ENCODE measurements around the gene LRP10.
A peak's percentile ranks its signal among the peaks of the same experiment; 100 is the strongest.

LRP10 gene

GRCh38 chr14:22901799-22902198 is 30.3 kb downstream of the LRP10 start:
- Mint-ChIP-seq H3K27ac (peak overlapping the region; percentile 93), H3K27me3 (ENCODE audit: low read depth, poor library complexity) (peaks cover 4% of the 10 kb centered on the region), H3K4me1 (no peaks in the 10 kb centered on the region), H3K9me3 (no peaks in the 10 kb centered on the region), H3K36me3 (ENCODE audit: low read depth) (peaks cover 69% of the 10 kb centered on the region), H3K4me3 (no peak overlapping the region)
- DNase-seq = no peak
- no peak for TF ChIP-seq CTCF (IDR thresholded peaks at IDR 0.05)

- DNase-seq = no peak
- Mint-ChIP-seq H3K27me3 (ENCODE audit: low read depth, poor library complexity) (peaks cover 4% of the 10 kb centered on the region), H3K4me3 (no peak overlapping the region), H3K9me3 (no peaks in the 10 kb centered on the region), H3K4me1 (no peaks in the 10 kb centered on the region), H3K27ac (no peak overlapping the region), H3K36me3 (ENCODE audit: low read depth) (peaks cover 71% of the 10 kb centered on the region)
- TF ChIP-seq CTCF (IDR thresholded peaks at IDR 0.05) = no peak
These were observed 32.2 kb downstream of the LRP10 start for GRCh38 chr14:22903742-22904087.

GRCh38 chr14:22905627-22906026 is 34.1 kb downstream of the LRP10 start:
- DNase-seq = no peak
- Mint-ChIP-seq H3K27me3 (ENCODE audit: low read depth, poor library complexity) (no peaks in the 10 kb centered on the region), H3K4me3 (no peak overlapping the region), H3K9me3 (no peaks in the 10 kb centered on the region), H3K27ac (no peak overlapping the region), H3K4me1 (no peaks in the 10 kb centered on the region), H3K36me3 (ENCODE audit: low read depth) (peaks cover 77% of the 10 kb centered on the region)
- no peak for TF ChIP-seq CTCF (IDR thresholded peaks at IDR 0.05)

GRCh38 chr14:22906073-22906472 is 34.5 kb downstream of the LRP10 start:
- no peak for TF ChIP-seq CTCF (IDR thresholded peaks at IDR 0.05)
- Mint-ChIP-seq H3K9me3 (no peaks in the 10 kb centered on the region), H3K36me3 (ENCODE audit: low read depth) (peaks cover 76% of the 10 kb centered on the region), H3K4me1 (no peaks in the 10 kb centered on the region), H3K27me3 (ENCODE audit: low read depth, poor library complexity) (no peaks in the 10 kb centered on the region), H3K4me3 (no peak overlapping the region), H3K27ac (no peak overlapping the region)
- DNase-seq = no peak

- Mint-ChIP-seq H3K4me1 (peaks cover 3% of the 10 kb centered on the region), H3K4me3 (no peak overlapping the region), H3K27ac (no peak overlapping the region), H3K9me3 (no peaks in the 10 kb centered on the region), H3K36me3 (ENCODE audit: low read depth) (peaks cover 78% of the 10 kb centered on the region), H3K27me3 (ENCODE audit: low read depth, poor library complexity) (no peaks in the 10 kb centered on the region)
- no peak for TF ChIP-seq CTCF (IDR thresholded peaks at IDR 0.05)
- no peak for DNase-seq
These were observed 35.9 kb downstream of the LRP10 start for GRCh38 chr14:22907429-22907828.

- H3K27ac Mint-ChIP-seq = peak overlapping the region; percentile 38
- H3K36me3 Mint-ChIP-seq (ENCODE audit: low read depth) = peaks cover 76% of the 10 kb centered on the region
- TF ChIP-seq CTCF (IDR thresholded peaks at IDR 0.05) = no peak
- H3K27me3 Mint-ChIP-seq (ENCODE audit: low read depth, poor library complexity) = no peaks in the 10 kb centered on the region
- H3K4me1 Mint-ChIP-seq = peaks cover 5% of the 10 kb centered on the region
- no peak overlapping the region for H3K4me3 Mint-ChIP-seq
- no peak for DNase-seq
- H3K9me3 Mint-ChIP-seq = no peaks in the 10 kb centered on the region
These were observed 37.1 kb downstream of the LRP10 start for GRCh38 chr14:22908601-22909000.
